OCI-LY3 (cell line): ENCODE data around the gene NGB.

ENCODE experiments used
- H2AFZ ChIP-seq: fragments of 200-600, 300-600 bp; shearing (Covaris generic); 2 replicates; pipeline ENCODE4 v1.6.0; 2014; ENCODE audit warnings: antibody characterized with exemption, low read depth, low read length
- H3K27ac ChIP-seq: fragments of 200-600, 300-600 bp; sonication (generic); 2 replicates; pipeline ENCODE4 v1.5.1; 2014; ENCODE audit warnings: mild to moderate bottlenecking, low read length, moderate library complexity, mixed read lengths
- H3K27me3 ChIP-seq: fragments of 200-600, 300-600 bp; sonication (generic); 2 replicates; pipeline ENCODE4 v1.6.1; 2014; ENCODE audit warnings: low read depth, low read length, mixed read lengths
- H3K36me3 ChIP-seq: fragments of 200-600, 300-600 bp; sonication (generic); replicated peaks from 2 replicates; pipeline ENCODE3; 2014; ENCODE audit warnings: low read depth, low read length, mixed read lengths
- H3K4me1 ChIP-seq: fragments of 300-600, 200-600 bp; sonication (generic); 2 replicates; pipeline ENCODE4 v1.6.1; 2014; ENCODE audit warnings: low read length, mixed read lengths
- H3K4me2 ChIP-seq: fragments of 200-600, 300-600 bp; sonication (generic); 2 replicates; pipeline ENCODE4 v1.6.1; 2014; ENCODE audit warnings: low read length, mixed read lengths
- H3K4me3 ChIP-seq: fragments of 300-600, 200-600 bp; sonication (generic); 2 replicates; pipeline ENCODE4 v1.5.1; 2014; ENCODE audit warnings: antibody characterized with exemption, mild to moderate bottlenecking, low read length, moderate library complexity
- H3K79me2 ChIP-seq: fragments of 300-600, 200-600 bp; shearing (Covaris generic); 2 replicates; pipeline ENCODE4 v1.6.1; 2014; ENCODE audit warnings: mild to moderate bottlenecking, low read length, mixed read lengths
- H3K9ac ChIP-seq: fragments of 300-600, 200-600 bp; shearing (Covaris generic); 2 replicates; pipeline ENCODE4 v1.6.0; 2014; ENCODE audit warnings: mild to moderate bottlenecking, low read length, moderate library complexity
- H3K9me3 ChIP-seq: fragments of 200-600, 300-600 bp; shearing (Covaris generic); 2 replicates; pipeline ENCODE4 v1.6.1; 2014; ENCODE audit warnings: low read length, mixed read lengths; ENCODE audit not compliant: insufficient read depth
- H4K20me1 ChIP-seq: fragments of 200-600, 300-600 bp; sonication (generic); 2 replicates; pipeline ENCODE4 v1.6.1; 2016; ENCODE audit warnings: low read length, mixed read lengths; ENCODE audit not compliant: insufficient read depth
- EZH2phosphoT487 ChIP-seq: fragments of 200-600 bp; shearing (Covaris generic); IDR thresholded peaks from 2 replicates; pipeline ENCODE4 v1.6.1; 2018; ENCODE audit warnings: antibody characterized with exemption, mixed run types, low read depth
- TF ChIP-seq, protein P1 (sequence below): fragments of 200-600, 300-600 bp; sonication (generic); IDR thresholded peaks from 2 replicates; pipeline ENCODE4 v1.5.1; 2014; ENCODE audit warnings: antibody characterized with exemption, low read length, low read depth

The NGB gene

DNA sequence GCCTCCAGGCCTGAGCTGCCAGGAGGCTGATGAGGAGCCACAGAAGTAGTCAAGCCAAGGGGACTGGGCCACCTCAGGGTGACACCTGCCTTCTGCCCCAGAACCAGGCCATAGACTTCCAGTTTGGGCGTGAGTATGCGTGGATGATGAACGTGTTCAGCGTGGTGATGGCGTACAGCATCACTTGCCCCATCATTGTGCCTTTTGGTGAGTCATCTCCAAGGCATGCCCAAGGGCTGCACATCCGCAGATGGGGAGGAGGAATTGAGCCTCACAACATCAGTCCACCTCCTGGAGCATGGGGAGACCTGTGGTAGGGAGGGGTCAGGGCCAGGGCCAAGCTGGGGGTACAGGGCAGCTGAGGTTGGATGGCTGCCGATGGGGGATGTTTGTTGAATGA, 22.3 kb downstream of the NGB start:
- Histone ChIP-seq H3K4me2 (no peak overlapping the region), H3K27me3 (no peaks in the 10 kb centered on the region), H2AFZ (no peak overlapping the region), H3K9me3 (no peaks in the 10 kb centered on the region), H3K9ac (no peak overlapping the region), H3K4me3 (no peak overlapping the region), H3K27ac (no peak overlapping the region), H3K79me2 (no peaks in the 10 kb centered on the region), H3K36me3 (no peaks in the 10 kb centered on the region), H3K4me1 (no peaks in the 10 kb centered on the region), H4K20me1 (no peaks in the 10 kb centered on the region)
- TF ChIP-seq, protein P1, sequence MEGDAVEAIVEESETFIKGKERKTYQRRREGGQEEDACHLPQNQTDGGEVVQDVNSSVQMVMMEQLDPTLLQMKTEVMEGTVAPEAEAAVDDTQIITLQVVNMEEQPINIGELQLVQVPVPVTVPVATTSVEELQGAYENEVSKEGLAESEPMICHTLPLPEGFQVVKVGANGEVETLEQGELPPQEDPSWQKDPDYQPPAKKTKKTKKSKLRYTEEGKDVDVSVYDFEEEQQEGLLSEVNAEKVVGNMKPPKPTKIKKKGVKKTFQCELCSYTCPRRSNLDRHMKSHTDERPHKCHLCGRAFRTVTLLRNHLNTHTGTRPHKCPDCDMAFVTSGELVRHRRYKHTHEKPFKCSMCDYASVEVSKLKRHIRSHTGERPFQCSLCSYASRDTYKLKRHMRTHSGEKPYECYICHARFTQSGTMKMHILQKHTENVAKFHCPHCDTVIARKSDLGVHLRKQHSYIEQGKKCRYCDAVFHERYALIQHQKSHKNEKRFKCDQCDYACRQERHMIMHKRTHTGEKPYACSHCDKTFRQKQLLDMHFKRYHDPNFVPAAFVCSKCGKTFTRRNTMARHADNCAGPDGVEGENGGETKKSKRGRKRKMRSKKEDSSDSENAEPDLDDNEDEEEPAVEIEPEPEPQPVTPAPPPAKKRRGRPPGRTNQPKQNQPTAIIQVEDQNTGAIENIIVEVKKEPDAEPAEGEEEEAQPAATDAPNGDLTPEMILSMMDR: no peak
- TF ChIP-seq EZH2phosphoT487: no peak

DNA sequence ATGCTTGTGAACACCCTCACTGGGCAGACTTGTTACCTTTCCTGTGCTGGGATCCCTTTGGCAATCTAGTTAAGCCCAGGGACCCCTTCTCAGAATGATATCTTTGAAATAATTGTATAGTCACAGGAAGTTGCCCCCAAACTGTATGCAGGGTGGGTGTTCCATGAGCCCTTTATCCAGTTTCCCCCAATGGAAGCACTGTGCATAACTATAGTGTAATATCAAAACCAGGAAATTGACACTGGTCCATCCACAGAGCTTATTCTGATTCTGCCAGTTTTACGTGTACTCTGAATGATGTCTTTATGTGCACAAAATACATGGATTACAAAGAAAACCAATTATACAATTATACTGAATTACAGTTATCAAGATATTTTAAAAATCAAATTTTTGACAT, 24.2 kb downstream of the NGB start:
- Histone ChIP-seq H2AFZ (no peak overlapping the region), H3K9me3 (no peaks in the 10 kb centered on the region)

DNA sequence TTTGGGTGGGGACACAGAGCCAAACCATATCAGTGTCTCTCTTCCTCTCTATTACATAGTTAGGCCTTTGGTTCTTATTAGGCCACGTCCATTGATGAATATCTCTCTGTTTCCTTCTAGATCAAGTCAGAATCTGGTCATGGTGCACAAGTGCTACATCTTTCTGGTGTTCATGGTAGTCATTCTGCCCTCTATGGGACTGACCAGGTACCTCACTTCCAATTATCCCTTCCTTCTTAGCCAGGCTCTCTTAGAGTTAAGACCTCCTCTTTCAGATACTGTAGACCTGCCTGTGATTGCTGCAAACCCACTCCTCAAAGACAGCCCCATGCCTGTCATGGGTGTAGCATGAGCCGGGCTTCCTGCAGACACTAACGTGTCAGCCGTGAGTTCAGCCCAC, 25.2 kb downstream of the NGB start:
- H3K4me2 ChIP-seq: no peak overlapping the region
- H3K36me3 ChIP-seq: no peaks in the 10 kb centered on the region
- no peaks in the 10 kb centered on the region for H3K9me3 ChIP-seq
- TF ChIP-seq EZH2phosphoT487: no peak
- TF ChIP-seq, protein P1: no peak
- no peaks in the 10 kb centered on the region for H3K4me1 ChIP-seq
- H3K27ac ChIP-seq: no peak overlapping the region
- no peaks in the 10 kb centered on the region for H3K27me3 ChIP-seq
- no peak overlapping the region for H3K9ac ChIP-seq
- H4K20me1 ChIP-seq: no peaks in the 10 kb centered on the region
- no peak overlapping the region for H2AFZ ChIP-seq
- no peaks in the 10 kb centered on the region for H3K79me2 ChIP-seq
- no peak overlapping the region for H3K4me3 ChIP-seq

More for the DNA sequence above, 24.2 kb downstream of the NGB start:
- Histone ChIP-seq H3K4me2 (no peak overlapping the region), H3K36me3 (no peaks in the 10 kb centered on the region), H3K9ac (no peak overlapping the region), H3K4me3 (no peak overlapping the region), H3K27me3 (no peaks in the 10 kb centered on the region), H3K27ac (no peak overlapping the region), H4K20me1 (no peaks in the 10 kb centered on the region), H3K79me2 (no peaks in the 10 kb centered on the region), H3K4me1 (no peaks in the 10 kb centered on the region)
- no peak for TF ChIP-seq EZH2phosphoT487
- TF ChIP-seq, protein P1: no peak

DNA sequence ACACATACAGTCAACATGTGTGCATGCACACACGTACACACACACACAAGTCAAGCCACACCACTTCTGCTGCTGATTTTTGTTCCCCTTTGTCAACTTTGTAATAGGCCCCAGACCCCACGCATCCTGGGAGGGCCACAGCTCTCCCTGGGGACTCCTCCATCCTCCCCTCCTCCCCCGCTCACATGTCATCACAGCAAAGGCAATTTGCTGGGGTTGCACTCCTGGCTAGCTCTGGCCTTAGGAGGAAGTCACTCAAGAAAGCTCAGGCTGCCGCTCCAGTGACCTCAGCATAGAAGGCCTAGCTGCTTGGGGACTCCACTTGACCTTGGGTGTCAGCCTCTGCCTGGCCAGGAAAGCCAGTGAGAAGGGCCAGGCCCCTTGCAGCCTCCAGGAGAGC, 27.2 kb downstream of the NGB start:
- H3K9me3 ChIP-seq: no peaks in the 10 kb centered on the region
- H3K27ac ChIP-seq: no peak overlapping the region
- no peak overlapping the region for H3K9ac ChIP-seq
- no peak overlapping the region for H3K4me2 ChIP-seq
- no peaks in the 10 kb centered on the region for H3K79me2 ChIP-seq
- H3K27me3 ChIP-seq: no peaks in the 10 kb centered on the region
- no peaks in the 10 kb centered on the region for H4K20me1 ChIP-seq
- no peak overlapping the region for H3K4me3 ChIP-seq
- H2AFZ ChIP-seq: no peak overlapping the region
- H3K36me3 ChIP-seq: no peaks in the 10 kb centered on the region
- TF ChIP-seq EZH2phosphoT487: no peak
- TF ChIP-seq, protein P1: no peak
- no peaks in the 10 kb centered on the region for H3K4me1 ChIP-seq
